WTC11 (cell line): ENCODE results near the gene SLC6A20. TPM values are rescaled to one million over a fixed set of nuclear protein-coding genes. Genes with fewer than 3 reads are reported as not detected.

Experiments used
- total RNA-seq: library from RNA; stranded (reverse); gene quantifications from 3 replicates; pipeline ENCODE4 v1.2.3, GENCODE V29; 2021

Gene SLC6A20
- total RNA-seq, 1 experiment from 2014 or later, result 0.26 TPM

Other genes starting within 250 kb of the SLC6A20 start
- 35.6 to 41.7 TPM (median 36.5 TPM) in 3 replicates for gene LIMD1, start 201.8 kb downstream of the SLC6A20 start, total RNA-seq
- 79.0 to 80.3 TPM (median 79.6 TPM) in 3 replicates for gene SACM1L, start 107.1 kb downstream of the SLC6A20 start, total RNA-seq
- 9.1 to 9.6 TPM (median 9.6 TPM) in 3 replicates for gene LZTFL1, start 45.6 kb upstream of the SLC6A20 start, total RNA-seq
- gene CCR9, start 90.0 kb upstream of the SLC6A20 start, total RNA-seq, result not detected in 3 replicates
- gene CXCR6, start 146.9 kb upstream of the SLC6A20 start, total RNA-seq, result not detected in 3 replicates
- 12.1 to 13.9 TPM (median 12.8 TPM) in 3 replicates for gene FYCO1, start 199.3 kb upstream of the SLC6A20 start, total RNA-seq
- gene XCR1, start 230.9 kb upstream of the SLC6A20 start, total RNA-seq, result 0.02 to 0.25 TPM in 2 of 3 replicates, not detected in the other